Brain microvascular endothelial cell (primary cell): Measurements from ENCODE around the gene PTPRR.

Experiments
- DNase-seq: peaks from one replicate; pipeline ENCODE4 v3.0.0-alpha.2; 2020
- H3K27ac ChIP-seq: fragments of 250-450 bp; sonication (Bioruptor Pico); 2 replicates; pipeline ENCODE4 v1.5.1; 2020; ENCODE audit warnings: mild to moderate bottlenecking, moderate library complexity
- H3K27me3 ChIP-seq: fragments of 250-450 bp; sonication (Bioruptor Pico); replicated peaks from 2 replicates; pipeline ENCODE4 v1.5.1; 2020; ENCODE audit warnings: mild to moderate bottlenecking
- H3K36me3 ChIP-seq: fragments of 250-450 bp; sonication (Bioruptor Pico); replicated peaks from 2 replicates; pipeline ENCODE4 v1.5.1; 2020; ENCODE audit warnings: mild to moderate bottlenecking
- H3K4me3 ChIP-seq: 2 replicates; pipeline ENCODE4 v1.5.1; 2011; ENCODE audit warnings: low read depth, mild to moderate bottlenecking, control low read depth, low read length, moderate library complexity
- CTCF ChIP-seq: IDR thresholded peaks from 2 replicates; pipeline ENCODE4 v1.5.1; 2011; ENCODE audit warnings: low read depth, mild to moderate bottlenecking, moderate library complexity, low read length, control low read depth, inconsistent platforms; ENCODE audit errors: missing control alignments
- in situ Hi-C: cut with HindIII; loops from 2 replicates; pipeline ENCODE4 v1.10.0; 2017; ENCODE audit warnings: low sequenced_read_pairs, low pct_ligation_motif_present

PTPRR gene

GRCh38 chr12:70826156-70826555 is 94.4 kb downstream of the PTPRR start:
- no peaks in the 10 kb centered on the region for H3K27me3 ChIP-seq
- in situ Hi-C loops, result no loop called here
- no peaks in the 10 kb centered on the region for H3K36me3 ChIP-seq
- no peak overlapping the region for H3K27ac ChIP-seq
- no peak for DNase-seq
- no peak overlapping the region for H3K4me3 ChIP-seq
- TF ChIP-seq CTCF, result no peak

GRCh38 chr12:70824511-70824910 is 96.0 kb downstream of the PTPRR start:
- Histone ChIP-seq H3K4me3 (no peak overlapping the region), H3K27ac (no peak overlapping the region), H3K36me3 (no peaks in the 10 kb centered on the region), H3K27me3 (no peaks in the 10 kb centered on the region)
- DNase-seq, result no peak
- in situ Hi-C loops, result no loop called here
- TF ChIP-seq CTCF, result no peak

DNA sequence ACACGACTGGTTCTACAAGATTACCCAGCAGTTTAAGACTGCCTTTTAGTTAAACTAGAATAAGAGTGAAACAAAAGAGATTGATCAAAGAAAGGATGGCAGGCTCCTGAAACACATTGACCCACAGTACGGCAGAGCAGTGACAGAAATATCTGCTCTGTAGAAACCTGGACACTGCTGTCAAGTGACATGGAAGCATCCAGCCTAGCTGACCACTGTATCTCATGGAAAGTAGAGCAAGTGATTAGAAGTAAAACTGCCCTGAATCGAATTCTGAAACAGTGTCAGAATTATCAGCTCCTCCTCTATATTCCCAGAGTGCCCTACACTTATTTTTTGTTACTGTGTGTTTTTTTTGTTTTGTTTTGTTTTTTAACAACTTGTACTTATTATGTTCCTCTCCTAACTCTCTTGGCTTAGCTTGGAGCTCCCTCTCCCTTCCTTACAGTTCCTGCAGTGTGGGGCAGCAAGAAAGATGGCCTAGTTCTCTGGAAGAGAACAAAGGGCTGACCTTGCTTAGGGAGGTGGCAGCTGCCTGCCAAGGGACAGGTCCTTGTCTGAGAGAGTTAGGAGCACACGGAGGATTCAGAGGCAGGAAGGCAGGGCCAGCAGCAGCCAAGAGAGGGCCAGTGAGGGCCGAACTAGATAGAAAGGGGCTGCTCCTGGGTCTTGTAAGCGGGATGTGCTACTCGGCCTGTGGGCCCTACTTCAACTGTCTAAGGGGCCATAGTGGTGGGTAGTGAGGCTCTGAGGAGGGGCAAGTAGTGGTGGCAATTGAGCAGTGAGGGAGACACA is 97.2 kb downstream of the PTPRR start:
- Histone ChIP-seq H3K27me3 (no peaks in the 10 kb centered on the region), H3K27ac (no peak overlapping the region), H3K4me3 (no peak overlapping the region), H3K36me3 (no peaks in the 10 kb centered on the region)
- in situ Hi-C loops, result no loop called here
- DNase-seq, result no peak
- TF ChIP-seq CTCF, result no peak

DNA sequence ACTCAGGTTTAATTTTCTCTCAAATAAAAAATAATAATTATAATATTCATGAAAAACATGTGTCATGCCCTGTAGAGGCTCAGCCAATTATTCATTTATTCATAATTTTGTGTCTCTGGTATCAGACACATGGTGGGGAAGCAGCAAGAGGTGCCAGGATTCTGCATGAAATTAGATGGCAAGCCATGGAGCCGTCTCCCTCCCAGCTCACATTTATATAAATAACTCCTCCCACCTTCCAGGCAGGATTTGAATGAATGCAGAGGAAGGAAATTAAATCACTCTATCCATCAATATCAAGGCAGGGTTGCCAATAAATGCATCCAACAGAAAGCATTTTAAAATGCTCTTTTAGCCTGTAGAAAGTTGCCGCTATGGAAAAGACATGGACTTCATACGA is 98.1 kb downstream of the PTPRR start:
- Histone ChIP-seq H3K4me3 (no peak overlapping the region), H3K27ac (no peak overlapping the region), H3K36me3 (no peaks in the 10 kb centered on the region), H3K27me3 (no peaks in the 10 kb centered on the region)
- DNase-seq, result no peak
- no peak for TF ChIP-seq CTCF
- in situ Hi-C loops, result no loop called here

DNA sequence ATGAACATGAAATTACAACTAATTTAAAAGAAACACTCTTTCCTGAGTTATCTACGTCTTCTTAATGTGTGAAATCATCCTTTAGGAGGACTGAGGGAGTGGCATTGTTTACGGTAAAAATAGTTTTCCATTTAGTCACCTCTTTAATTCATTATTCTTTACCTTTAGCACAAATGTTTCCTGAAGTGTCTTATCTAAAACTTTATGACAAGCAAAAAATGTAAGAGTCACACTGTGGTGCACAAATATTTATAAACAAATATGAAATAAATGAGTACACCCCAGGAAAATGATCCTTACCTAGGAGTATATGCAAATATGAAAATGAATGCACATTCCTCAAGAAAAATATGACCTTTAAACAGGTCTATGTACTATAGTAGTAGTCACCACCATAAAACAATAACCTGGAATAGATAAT is 104.6 kb downstream of the PTPRR start:
- H3K27me3 ChIP-seq, result no peaks in the 10 kb centered on the region

More for the DNA sequence above, 104.6 kb downstream of the PTPRR start:
- TF ChIP-seq CTCF, result no peak
- DNase-seq, result no peak
- Histone ChIP-seq H3K27ac (no peak overlapping the region), H3K4me3 (no peak overlapping the region), H3K36me3 (no peaks in the 10 kb centered on the region)
- in situ Hi-C loops, result no loop called here
